NCI-H2196 treated with DMSO at 0.1 percent for 48 hours (cell line): ENCODE data around the gene ARHGAP1.
"Not testable (repeated sequence)": the region's sequence is repeated elsewhere in the genome, so short reads cannot be mapped to it uniquely, and the experiment has no call there.

Experiments used
- DNase-seq: peaks from one replicate; lab custom pipeline; 2025; ENCODE audit not compliant: unreplicated experiment; lab: John Stamatoyannopoulos, UW

ARHGAP1 gene

DNA sequence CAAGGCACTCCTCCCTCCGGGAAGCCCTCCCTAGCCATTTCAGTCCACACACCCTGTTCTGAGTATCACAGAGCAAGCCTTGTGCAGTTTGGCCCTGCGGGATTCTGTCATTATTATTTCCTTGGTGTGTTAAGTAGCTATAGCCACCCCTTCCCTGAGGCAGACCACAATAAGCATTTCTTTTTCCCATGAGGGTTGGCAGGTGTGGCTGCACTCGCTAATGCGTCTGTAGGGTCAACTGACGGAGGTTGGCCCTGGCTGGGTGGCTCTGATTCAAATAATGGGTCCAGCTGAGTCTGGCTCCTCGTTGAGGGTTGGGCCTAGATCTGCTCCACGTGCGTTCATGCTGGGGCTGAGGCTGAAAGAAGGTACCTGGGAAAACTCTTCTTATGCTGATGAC, 23.7 kb upstream of the ARHGAP1 start:
- no peak for DNase-seq

DNA sequence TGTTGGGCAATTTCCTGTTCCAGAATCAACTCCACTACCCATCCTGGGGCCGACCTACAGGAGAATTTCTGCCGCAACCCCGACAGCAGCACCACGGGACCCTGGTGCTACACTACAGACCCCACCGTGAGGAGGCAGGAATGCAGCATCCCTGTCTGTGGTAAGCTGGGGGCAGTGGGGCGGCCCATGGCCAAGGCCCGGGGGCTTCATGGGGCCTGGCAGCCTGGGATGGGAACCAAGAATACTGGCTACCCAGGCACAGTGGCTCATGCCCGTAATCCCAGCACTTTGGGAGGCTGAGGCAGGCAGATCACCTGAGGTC, 22.9 kb upstream of the ARHGAP1 start:
- no peak for DNase-seq

GRCh38 chr11:46722566-46723358, 22.3 kb upstream of the ARHGAP1 start:
- DNase-seq, result no peak

GRCh38 chr11:46721286-46721685, 20.9 kb upstream of the ARHGAP1 start:
- no peak for DNase-seq

- no peak for DNase-seq
Observed at GRCh38 chr11:46719543-46720218, 19.3 kb upstream of the ARHGAP1 start.

DNA sequence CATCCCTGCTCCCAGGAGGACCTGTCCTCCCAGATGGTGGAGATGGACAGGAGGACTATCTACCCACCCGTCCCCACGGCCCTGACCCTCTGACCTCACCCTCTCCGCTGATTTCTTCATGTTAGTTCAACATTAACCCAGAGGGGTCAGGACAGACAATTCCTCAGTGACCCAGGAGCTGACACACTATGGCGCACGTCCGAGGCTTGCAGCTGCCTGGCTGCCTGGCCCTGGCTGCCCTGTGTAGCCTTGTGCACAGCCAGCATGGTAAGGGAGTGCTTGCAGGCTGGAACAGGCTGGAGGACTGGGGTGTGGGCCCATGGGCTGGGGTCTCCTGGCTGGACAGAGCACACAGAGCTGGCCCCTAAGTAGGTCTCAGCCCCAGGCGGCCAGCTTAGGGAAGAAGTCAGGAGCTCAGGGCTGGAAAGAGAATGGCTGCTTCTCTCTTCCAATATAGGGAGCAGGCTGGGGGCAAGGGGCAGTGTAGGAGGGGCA, 18.7 kb upstream of the ARHGAP1 start, which contains the start of gene F2:
Gene F2 (plus strand): TSS at position 166 of the 495 bp plus-strand sequence. CDS start 23 bp downstream, at position 189.
- DNase-seq, result no peak

DNA sequence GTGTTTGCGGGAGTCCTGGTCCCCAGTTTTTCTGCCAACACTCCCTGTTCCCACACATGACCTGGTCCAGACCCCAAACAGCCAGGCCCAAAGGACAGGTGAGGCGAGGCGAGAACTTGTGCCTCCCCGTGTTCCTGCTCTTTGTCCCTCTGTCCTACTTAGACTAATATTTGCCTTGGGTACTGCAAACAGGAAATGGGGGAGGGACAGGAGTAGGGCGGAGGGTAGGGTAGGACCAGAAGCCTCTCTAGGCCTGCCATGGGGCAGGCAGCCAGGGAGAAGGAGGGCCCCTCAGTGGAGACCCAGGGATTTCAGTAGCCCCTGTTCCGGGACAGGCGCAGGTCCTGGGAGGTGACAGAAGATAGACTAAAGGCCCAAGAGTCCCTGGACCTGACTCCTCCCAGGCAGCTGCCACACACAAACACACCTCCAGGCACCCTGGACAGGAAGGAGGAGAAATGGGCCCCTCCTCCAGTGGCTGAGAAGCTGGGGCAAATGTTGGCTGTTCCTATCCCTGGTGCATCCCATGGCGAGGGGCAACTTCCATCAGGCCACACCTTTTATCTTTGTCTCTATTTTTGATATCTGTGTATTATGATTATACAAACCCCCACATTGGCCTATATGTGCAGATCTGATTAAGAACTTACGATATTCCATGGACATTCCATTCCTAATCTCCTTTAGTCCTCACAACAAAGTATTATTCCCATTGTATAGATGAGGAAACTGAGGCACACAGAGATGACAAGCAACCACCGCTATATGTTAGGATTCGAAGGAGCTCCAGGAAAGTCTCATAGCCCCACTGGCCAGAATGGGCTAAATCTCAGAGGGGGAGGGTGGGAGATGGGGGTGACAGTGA, 18.0 kb upstream of the ARHGAP1 start:
- DNase-seq, result peak; percentile 50

- not testable (repeated sequence) for DNase-seq
Observed at GRCh38 chr11:46717825-46718154, 17.4 kb upstream of the ARHGAP1 start.

GRCh38 chr11:46712874-46713576, 12.6 kb upstream of the ARHGAP1 start:
- no peak for DNase-seq

DNA sequence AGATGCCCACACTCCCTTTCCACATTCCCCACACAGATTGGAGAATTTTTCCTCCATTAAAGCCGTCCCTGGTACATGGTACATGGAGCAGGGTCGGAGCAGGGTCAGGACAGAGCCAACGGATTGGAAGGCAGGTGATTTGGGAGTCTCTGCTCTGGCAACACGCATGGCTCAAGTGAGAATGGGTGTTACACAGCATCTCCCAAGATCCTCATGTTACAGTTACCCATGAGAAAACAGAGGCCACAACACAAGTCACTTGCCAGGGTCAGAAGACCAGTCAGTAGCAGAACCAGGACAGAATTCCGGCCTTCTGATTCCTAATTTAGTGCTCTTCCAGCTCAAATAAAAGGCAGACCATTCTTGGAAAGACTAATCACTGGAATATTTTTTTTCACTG, 10.9 kb upstream of the ARHGAP1 start:
- no peak for DNase-seq

DNA sequence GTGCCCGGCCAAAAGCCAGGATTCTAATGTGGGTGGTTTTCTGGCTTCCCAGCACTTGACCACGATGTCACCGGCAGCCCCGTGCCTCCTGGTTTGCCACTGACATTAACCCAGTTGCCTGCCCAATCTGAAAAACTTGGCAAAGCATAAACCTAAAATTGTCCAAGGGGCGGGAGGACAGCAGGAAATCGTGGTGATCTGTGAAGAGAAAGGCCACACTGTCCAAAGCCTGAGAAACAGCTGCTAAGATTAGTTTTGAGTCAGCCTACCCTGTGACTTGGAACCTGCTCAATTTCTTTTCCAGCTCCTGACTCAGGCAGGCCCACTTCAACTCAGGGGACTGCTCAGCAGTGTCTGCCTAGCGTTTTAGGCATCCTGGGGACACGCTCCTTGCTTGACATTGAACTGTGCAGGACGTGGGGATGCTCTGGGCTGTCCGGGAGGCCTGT, 10.4 kb upstream of the ARHGAP1 start:
- peak; percentile 5 for DNase-seq

DNA sequence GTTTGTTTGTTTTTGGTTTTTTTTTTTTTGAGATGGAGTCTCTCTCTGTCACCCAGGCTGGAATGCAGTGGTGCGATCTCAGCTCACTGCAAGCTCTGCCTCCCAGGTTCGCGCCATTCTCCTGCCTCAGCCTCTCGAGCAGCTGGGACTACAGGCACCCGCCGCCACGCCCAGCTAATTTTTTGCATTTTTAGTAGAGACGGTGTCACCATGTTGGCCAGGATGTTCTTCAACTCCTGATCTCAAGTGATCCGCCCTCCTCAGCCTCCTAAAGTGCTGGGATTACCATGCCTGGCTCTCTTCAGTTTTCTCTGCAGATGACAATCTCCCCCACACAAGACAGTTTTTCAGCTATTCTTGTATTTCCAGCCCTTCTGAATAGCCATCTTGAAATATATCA, 8.9 kb upstream of the ARHGAP1 start:
- DNase-seq, result not testable (repeated sequence)

DNA sequence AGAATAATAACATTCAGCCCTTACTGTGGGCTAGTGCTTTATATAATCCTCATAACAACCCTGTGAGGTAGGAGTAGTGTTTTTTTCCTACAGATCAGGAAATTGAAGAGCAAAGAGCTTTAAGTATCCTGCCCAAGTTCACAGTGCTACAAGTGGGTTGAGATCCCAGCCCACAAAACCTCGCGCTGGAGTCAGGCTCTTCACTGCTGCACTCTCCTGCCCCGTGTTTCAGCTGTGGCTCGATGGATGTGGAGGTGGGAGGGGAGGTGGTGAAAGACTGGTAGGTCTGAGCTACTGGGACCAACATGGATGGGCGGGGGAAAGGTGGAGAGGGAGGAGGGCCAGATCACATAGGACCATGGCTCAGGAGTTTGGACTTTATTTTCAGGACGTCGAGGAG, 6.5 kb upstream of the ARHGAP1 start:
- DNase-seq, result no peak

DNA sequence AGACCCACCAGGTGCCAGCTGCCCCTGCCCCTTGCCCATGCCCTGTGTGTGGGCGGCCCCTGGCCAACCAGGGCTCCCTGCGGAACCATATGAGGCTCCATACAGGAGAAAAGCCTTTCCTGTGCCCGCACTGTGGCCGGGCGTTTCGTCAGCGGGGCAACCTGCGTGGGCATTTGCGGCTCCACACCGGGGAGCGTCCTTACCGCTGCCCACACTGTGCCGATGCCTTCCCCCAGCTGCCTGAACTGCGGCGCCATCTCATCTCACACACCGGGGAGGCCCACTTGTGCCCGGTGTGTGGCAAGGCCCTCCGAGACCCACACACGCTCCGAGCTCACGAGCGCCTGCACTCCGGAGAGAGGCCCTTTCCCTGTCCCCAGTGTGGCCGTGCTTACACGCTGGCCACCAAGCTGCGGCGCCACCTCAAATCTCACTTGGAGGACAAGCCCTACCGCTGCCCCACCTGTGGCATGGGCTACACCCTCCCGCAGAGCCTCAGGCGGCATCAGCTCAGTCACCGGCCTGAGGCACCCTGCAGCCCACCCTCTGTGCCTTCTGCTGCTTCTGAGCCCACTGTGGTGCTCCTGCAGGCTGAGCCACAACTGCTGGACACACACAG, 4.8 kb upstream of the ARHGAP1 start:
- no peak for DNase-seq

DNA sequence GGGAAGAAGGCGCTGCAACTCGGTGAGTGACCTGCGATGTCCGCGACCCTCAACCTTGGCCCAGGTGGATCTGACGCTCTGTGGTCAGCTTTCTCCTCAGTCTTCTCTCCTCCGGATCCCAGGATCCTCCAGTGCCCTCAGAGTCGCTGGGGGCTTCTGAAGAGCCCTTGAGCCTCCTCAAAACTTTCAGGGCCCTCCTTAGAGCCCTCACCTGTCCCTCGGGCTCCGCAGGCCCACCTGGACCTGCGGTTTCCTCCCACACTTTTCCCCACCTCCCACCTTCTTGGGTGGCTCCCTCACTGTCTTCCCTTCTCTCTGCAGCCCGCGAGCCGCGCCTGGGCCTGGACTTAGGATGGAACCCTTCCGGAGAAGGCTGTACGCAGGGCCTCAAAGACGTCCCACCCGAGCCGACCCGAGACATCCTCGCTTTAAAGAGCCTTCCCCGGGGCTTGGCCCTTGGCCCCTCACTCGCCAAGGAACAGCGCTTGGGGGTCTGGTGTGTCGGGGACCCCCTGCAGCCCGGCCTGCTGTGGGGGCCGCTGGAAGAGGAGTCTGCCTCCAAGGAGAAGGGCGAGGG, 747 bp upstream of the ARHGAP1 start:
- no peak for DNase-seq

- no peak for DNase-seq
Observed at GRCh38 chr11:46698597-46698996, 1.8 kb downstream of the ARHGAP1 start.

GRCh38 chr11:46697723-46698122, 2.7 kb downstream of the ARHGAP1 start:
- DNase-seq, result no peak

GRCh38 chr11:46697303-46697702, 3.1 kb downstream of the ARHGAP1 start:
- DNase-seq, result peak; percentile 46

- peak; percentile 78 for DNase-seq
Observed at GRCh38 chr11:46696212-46696558, 4.2 kb downstream of the ARHGAP1 start.
